Measurements from ENCODE around the gene PLIN5.

The PLIN5 gene

GRCh38 chr19:4483385-4483784, 51.6 kb downstream of the PLIN5 start:
- no peak overlapping the region for H3K4me3 Mint-ChIP-seq
- H3K4me1 Mint-ChIP-seq, result peaks cover 5% of the 10 kb centered on the region
- DNase-seq (ENCODE audit: low spot score in 2 of 2), result no peak
- no peak for ATAC-seq
- no peak overlapping the region for H3K27ac Mint-ChIP-seq
- peaks cover 72% of the 10 kb centered on the region for H3K36me3 Mint-ChIP-seq
- no peaks in the 10 kb centered on the region for H3K9me3 Mint-ChIP-seq

GRCh38 chr19:4482721-4483364, 52.2 kb downstream of the PLIN5 start:
- H3K9me3 Mint-ChIP-seq, result no peaks in the 10 kb centered on the region
- no peak overlapping the region for H3K27ac Mint-ChIP-seq
- H3K4me3 Mint-ChIP-seq, result no peak overlapping the region
- DNase-seq (ENCODE audit: low spot score in 2 of 2), result no peak
- peaks cover 5% of the 10 kb centered on the region for H3K4me1 Mint-ChIP-seq
- H3K36me3 Mint-ChIP-seq, result peaks cover 76% of the 10 kb centered on the region
- no peak for ATAC-seq

- no peak overlapping the region for H3K27ac Mint-ChIP-seq
- peaks cover 56% of the 10 kb centered on the region for H3K36me3 Mint-ChIP-seq
Measured at GRCh38 chr19:4477034-4477801, 57.8 kb downstream of the PLIN5 start.

GRCh38 chr19:4474514-4475022, 60.5 kb downstream of the PLIN5 start:
- Mint-ChIP-seq H3K27ac (peak overlapping the region; percentile 74), H3K9me3 (no peaks in the 10 kb centered on the region), H3K36me3 (peaks cover 39% of the 10 kb centered on the region), H3K4me3 (no peak overlapping the region), H3K4me1 (peaks cover 17% of the 10 kb centered on the region)
- DNase-seq (ENCODE audit: low spot score in 2 of 2), result no peak
- ATAC-seq, result no peak

More at GRCh38 chr19:4477034-4477801, 57.8 kb downstream of the PLIN5 start:
- H3K4me1 Mint-ChIP-seq, result peaks cover 17% of the 10 kb centered on the region
- no peaks in the 10 kb centered on the region for H3K9me3 Mint-ChIP-seq
- H3K4me3 Mint-ChIP-seq, result no peak overlapping the region
- DNase-seq (ENCODE audit: low spot score in 2 of 2) (no peak), ATAC-seq (no peak)

GRCh38 chr19:4473763-4474513, 61.1 kb downstream of the PLIN5 start:
- Mint-ChIP-seq H3K36me3 (peaks cover 32% of the 10 kb centered on the region), H3K4me3 (no peak overlapping the region), H3K4me1 (peaks cover 17% of the 10 kb centered on the region), H3K27ac (peak overlapping the region; percentile 74), H3K9me3 (no peaks in the 10 kb centered on the region)
- ATAC-seq (no peak), DNase-seq (ENCODE audit: low spot score in 2 of 2) (no peak)

GRCh38 chr19:4473011-4473762, 61.8 kb downstream of the PLIN5 start:
- Mint-ChIP-seq H3K9me3 (no peaks in the 10 kb centered on the region), H3K27ac (peak overlapping the region; percentile 74), H3K4me3 (no peak overlapping the region), H3K36me3 (peaks cover 25% of the 10 kb centered on the region), H3K4me1 (peaks cover 17% of the 10 kb centered on the region)
- DNase-seq (ENCODE audit: low spot score in 2 of 2), result no peak
- no peak for ATAC-seq
